ENCODE results near the gene GIMAP8.
"Not testable (repeated sequence)": the region's sequence is repeated elsewhere in the genome, so short reads cannot be mapped to it uniquely, and the experiment has no call there.

Gene GIMAP8

GRCh38 chr7:150516956-150517745 is 66.7 kb downstream of the GIMAP8 start:
- no peak for DNase-seq

- DNase-seq = no peak
These were observed 68.9 kb downstream of the GIMAP8 start for GRCh38 chr7:150519310-150519709.

GRCh38 chr7:150520145-150520544 is 69.7 kb downstream of the GIMAP8 start:
- peak; percentile 51 for DNase-seq

- not testable (repeated sequence) for DNase-seq
These were observed 72.5 kb downstream of the GIMAP8 start for GRCh38 chr7:150522931-150523330.

- DNase-seq = no peak
These were observed 73.6 kb downstream of the GIMAP8 start for GRCh38 chr7:150524018-150524417.

Measured in activated CD4-positive, alpha-beta T cell treated with anti-CD3 and anti-CD28 coated beads, Interleukin-10, Interleukin-2, amounts not matched to agents 100 ng/mL and 50 ng/mL, durations not matched to agents 16 hours and 8 hours (primary cell).